ENCODE data around the gene AFF2.

The AFF2 gene

DNA sequence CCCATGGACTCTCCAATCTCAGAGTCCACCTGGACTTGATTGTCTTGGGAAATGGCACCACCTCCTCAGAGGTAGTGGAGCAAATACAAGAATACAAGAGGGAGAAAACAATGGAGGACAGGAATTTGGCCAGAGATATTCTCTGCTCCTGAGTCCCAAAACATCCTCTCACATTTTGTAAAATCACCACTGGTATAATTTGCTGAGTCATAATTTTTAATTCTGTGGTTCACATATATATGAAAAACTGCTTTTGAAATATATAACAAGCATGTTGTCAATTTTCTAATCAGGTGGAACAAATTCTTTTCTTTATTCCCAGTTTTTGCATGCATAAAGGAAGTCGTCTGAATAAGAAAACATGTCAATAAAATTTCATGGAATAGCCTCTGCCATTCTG lies 356.1 kb downstream of the AFF2 start:
- H3K4me2 ChIP-seq (ENCODE audit: low read depth, low read length), result no peak overlapping the region
- no peaks in the 10 kb centered on the region for H3K27me3 ChIP-seq (replicated peaks; ENCODE audit: insufficient read depth, low read length)
- no peaks in the 10 kb centered on the region for H3F3A ChIP-seq (ENCODE audit: insufficient read depth, low read length)
- no peak for DNase-seq
- no peak for TF ChIP-seq EZH2 (optimal IDR thresholded peaks at IDR 0.05; ENCODE audit: low read depth, low read length)
- no peak for TF ChIP-seq CTCF (IDR thresholded peaks at IDR 0.05; ENCODE audit: low read length)
- no peak for TF ChIP-seq EZH2phosphoT487 (IDR thresholded peaks at IDR 0.05; ENCODE audit: low read length)
- H4K20me1 ChIP-seq (ENCODE audit: insufficient read depth, low read length), result no peaks in the 10 kb centered on the region
- H2AFZ ChIP-seq (ENCODE audit: low read length), result no peak overlapping the region
- H3K9ac ChIP-seq (ENCODE audit: low read length), result no peak overlapping the region
- H3K9me3 ChIP-seq (replicated peaks; ENCODE audit: insufficient read depth, low read length), result no peaks in the 10 kb centered on the region
- no peak overlapping the region for H3K4me3 ChIP-seq (ENCODE audit: low read length)
- no peaks in the 10 kb centered on the region for H3K4me1 ChIP-seq (ENCODE audit: low read length)
- H3K27ac ChIP-seq (ENCODE audit: low read length), result no peak overlapping the region
- H3K36me3 ChIP-seq (replicated peaks; ENCODE audit: insufficient read depth, low read length), result no peaks in the 10 kb centered on the region
- no peaks in the 10 kb centered on the region for H3K79me2 ChIP-seq (ENCODE audit: low read length)
- H3K9me2 ChIP-seq (replicated peaks; ENCODE audit: insufficient read depth, low read length), result no peaks in the 10 kb centered on the region

- Histone ChIP-seq H3K9ac (ENCODE audit: low read length) (no peak overlapping the region), H3K9me3 (replicated peaks; ENCODE audit: insufficient read depth, low read length) (no peaks in the 10 kb centered on the region), H4K20me1 (ENCODE audit: insufficient read depth, low read length) (no peaks in the 10 kb centered on the region), H3F3A (ENCODE audit: insufficient read depth, low read length) (no peaks in the 10 kb centered on the region), H3K27ac (ENCODE audit: low read length) (no peak overlapping the region), H3K4me3 (ENCODE audit: low read length) (no peak overlapping the region), H3K27me3 (replicated peaks; ENCODE audit: insufficient read depth, low read length) (no peaks in the 10 kb centered on the region), H3K4me2 (ENCODE audit: low read depth, low read length) (no peak overlapping the region), H3K79me2 (ENCODE audit: low read length) (no peaks in the 10 kb centered on the region), H3K9me2 (replicated peaks; ENCODE audit: insufficient read depth, low read length) (no peaks in the 10 kb centered on the region), H3K4me1 (ENCODE audit: low read length) (no peaks in the 10 kb centered on the region), H3K36me3 (replicated peaks; ENCODE audit: insufficient read depth, low read length) (no peaks in the 10 kb centered on the region), H2AFZ (ENCODE audit: low read length) (no peak overlapping the region)
- no peak for TF ChIP-seq EZH2 (optimal IDR thresholded peaks at IDR 0.05; ENCODE audit: low read depth, low read length)
- no peak for TF ChIP-seq EZH2phosphoT487 (IDR thresholded peaks at IDR 0.05; ENCODE audit: low read length)
- TF ChIP-seq CTCF (IDR thresholded peaks at IDR 0.05; ENCODE audit: low read length), result no peak
- no peak for DNase-seq
These were observed 365.1 kb downstream of the AFF2 start for GRCh38 chrX:148865277-148866210.

GRCh38 chrX:148867596-148867995 lies 367.2 kb downstream of the AFF2 start:
- Histone ChIP-seq H3F3A (ENCODE audit: insufficient read depth, low read length) (no peaks in the 10 kb centered on the region), H2AFZ (ENCODE audit: low read length) (no peak overlapping the region), H3K27ac (ENCODE audit: low read length) (no peak overlapping the region), H3K4me2 (ENCODE audit: low read depth, low read length) (no peak overlapping the region), H3K9ac (ENCODE audit: low read length) (no peak overlapping the region), H3K4me1 (ENCODE audit: low read length) (no peaks in the 10 kb centered on the region), H3K9me3 (replicated peaks; ENCODE audit: insufficient read depth, low read length) (no peaks in the 10 kb centered on the region), H3K36me3 (replicated peaks; ENCODE audit: insufficient read depth, low read length) (no peaks in the 10 kb centered on the region), H4K20me1 (ENCODE audit: insufficient read depth, low read length) (no peaks in the 10 kb centered on the region), H3K9me2 (replicated peaks; ENCODE audit: insufficient read depth, low read length) (no peaks in the 10 kb centered on the region), H3K27me3 (replicated peaks; ENCODE audit: insufficient read depth, low read length) (no peaks in the 10 kb centered on the region), H3K4me3 (ENCODE audit: low read length) (no peak overlapping the region), H3K79me2 (ENCODE audit: low read length) (no peaks in the 10 kb centered on the region)
- no peak for TF ChIP-seq EZH2phosphoT487 (IDR thresholded peaks at IDR 0.05; ENCODE audit: low read length)
- no peak for DNase-seq
